Testis (tissue), 3 donors: Measurements from ENCODE around the gene ARHGAP32. TPM values are rescaled to one million over a fixed set of nuclear protein-coding genes. Genes with fewer than 3 reads are reported as not detected.

Experiments
- DNase-seq: peaks from one replicate; pipeline ENCODE4 v3.0.0-alpha.2; 2019
- H3K27ac ChIP-seq, 2 donors: fragments of 200-600 bp; sonication (generic); one replicate each; pipeline ENCODE4 v1.5.1; 2019
- H3K27me3 ChIP-seq: fragments of 200-600 bp; sonication (generic); one replicate; pipeline ENCODE4 v1.5.1; 2019
- H3K36me3 ChIP-seq: fragments of 200-600 bp; sonication (generic); one replicate; pipeline ENCODE4 v1.5.1; 2017; ENCODE audit warnings: low read depth; ENCODE audit errors: missing control alignments
- H3K4me1 ChIP-seq: fragments of 200-600 bp; sonication (generic); one replicate; pipeline ENCODE4 v1.5.1; 2019
- H3K4me3 ChIP-seq, 2 donors: fragments of 200-600 bp; sonication (generic); one replicate each; pipeline ENCODE4 v1.5.1; 2017 to 2019
- H3K9me3 ChIP-seq: fragments of 200-600 bp; sonication (generic); one replicate; pipeline ENCODE4 v1.5.1; 2017
- CTCF ChIP-seq, 3 experiments: fragments of 450-650 bp in 2 of 3; fragments of 200-600 bp in 1 of 3; sonication (generic) in 1 of 3; IDR thresholded peaks; one replicate each; pipeline ENCODE4 v1.5.1; 2016 to 2019; ENCODE audit warnings: antibody characterized with exemption in 3 of 3, mild to moderate bottlenecking in 2 of 3, moderate library complexity in 1 of 3
- POLR2A ChIP-seq: fragments of 450-650 bp; IDR thresholded peaks from one replicate; pipeline ENCODE4 v1.6.1; 2017; ENCODE audit warnings: antibody characterized with exemption, mild to moderate bottlenecking, moderate library complexity
- WGBS, 2 donors: methylation state at CpG; one replicate each; pipeline ENCODE4 v1.1.5; 2018; 5-methylcytosine and 5-hydroxymethylcytosine counted together
- intact Hi-C: fragments of 100-400 bp; cut with DNase I; formaldehyde crosslinking; loops from one replicate; pipeline ENCODE4 v1.15.1; 2023; ENCODE audit warnings: low total_unique reads
- polyA plus RNA-seq: library from polyadenylated mRNA; stranded (reverse); fragments of 350-450 nt; fragmentation: Illumina TruSeq; extraction: RNeasy Lipid Tissue Mini Kit (QIAGEN cat#74804); gene quantifications from one replicate; pipeline ENCODE4 v1.2.3, GENCODE V29; 2014; ENCODE audit warnings: low read depth, low replicate concordance; ENCODE audit not compliant: insufficient read depth
- total RNA-seq, 2 donors: library from RNA; depleted of rRNA; stranded (reverse); fragments of >200 nt; gene quantifications; one replicate each; pipeline ENCODE4 v1.2.3, GENCODE V29; 2016

ARHGAP32 gene
- total and polyA plus RNA-seq, 3 donors from 2014 or later, result 33.0 to 58.1 (median 53.8) TPM

GRCh38 chr11:129208863-129209262 is 16.7 kb upstream of the ARHGAP32 start:
- DNase-seq, result no peak
- 42 to 52% methylated on average over 1 of the region's 1 CpG for WGBS, 2 donors
- intact Hi-C loops, result no loop called here
- peak overlapping the region in 1 of 2 donors; percentile 22 for H3K27ac ChIP-seq
- TF ChIP-seq POLR2A (no peak), CTCF (IDR thresholded peaks at IDR 0.05) (no peak)
- H3K9me3 ChIP-seq, result no peaks in the 10 kb centered on the region
- H3K4me3 ChIP-seq, result no peak overlapping the region
- no peaks in the 10 kb centered on the region for H3K27me3 ChIP-seq
- peaks cover 8% of the 10 kb centered on the region for H3K4me1 ChIP-seq
- no peaks in the 10 kb centered on the region for H3K36me3 ChIP-seq

- H3K4me3 ChIP-seq, result no peak overlapping the region
- intact Hi-C loops, result no loop called here
- WGBS, 2 donors, result 82 to 88% methylated on average over 4 of the region's 4 CpGs
- H3K27ac ChIP-seq, result no peak overlapping the region
- H3K27me3 ChIP-seq, result no peaks in the 10 kb centered on the region
- no peaks in the 10 kb centered on the region for H3K36me3 ChIP-seq
- DNase-seq, result no peak
- H3K9me3 ChIP-seq, result no peaks in the 10 kb centered on the region
- TF ChIP-seq POLR2A, result no peak
- no peak for TF ChIP-seq CTCF (IDR thresholded peaks at IDR 0.05)
- H3K4me1 ChIP-seq, result peaks cover 8% of the 10 kb centered on the region
Measured at GRCh38 chr11:129204150-129204838, 12.2 kb upstream of the ARHGAP32 start.

GRCh38 chr11:129202646-129203045 is 10.5 kb upstream of the ARHGAP32 start:
- intact Hi-C loops, result no loop called here
- Histone ChIP-seq H3K4me1 (no peaks in the 10 kb centered on the region), H3K4me3 (no peak overlapping the region), H3K27ac (no peak overlapping the region), H3K9me3 (no peaks in the 10 kb centered on the region), H3K36me3 (no peaks in the 10 kb centered on the region), H3K27me3 (no peaks in the 10 kb centered on the region)
- DNase-seq, result no peak
- no peak for TF ChIP-seq POLR2A
- TF ChIP-seq CTCF (IDR thresholded peaks at IDR 0.05), result no peak
- WGBS, 2 donors, result 89 to 94% methylated on average over 5 of the region's 5 CpGs

- H3K9me3 ChIP-seq, result no peaks in the 10 kb centered on the region
- intact Hi-C loops, result no loop called here
- WGBS, 2 donors, result 85 to 86% methylated on average over 6 of the region's 6 CpGs
- H3K4me3 ChIP-seq, result no peak overlapping the region
- no peaks in the 10 kb centered on the region for H3K27me3 ChIP-seq
- H3K36me3 ChIP-seq, result no peaks in the 10 kb centered on the region
- no peaks in the 10 kb centered on the region for H3K4me1 ChIP-seq
- no peak for TF ChIP-seq POLR2A
- no peak for TF ChIP-seq CTCF (IDR thresholded peaks at IDR 0.05)
- H3K27ac ChIP-seq, result no peak overlapping the region
- no peak for DNase-seq
Measured at GRCh38 chr11:129195682-129196081, 3.6 kb upstream of the ARHGAP32 start.

- TF ChIP-seq POLR2A (no peak), CTCF (IDR thresholded peaks at IDR 0.05) (no peak)
- no peak for DNase-seq
- 65 to 76% methylated on average over 4 of the region's 4 CpGs for WGBS, 2 donors
- no peaks in the 10 kb centered on the region for H3K4me1 ChIP-seq
- H3K27me3 ChIP-seq, result no peaks in the 10 kb centered on the region
- intact Hi-C loops, result no loop called here
- H3K36me3 ChIP-seq, result no peaks in the 10 kb centered on the region
- no peak overlapping the region for H3K27ac ChIP-seq
- H3K4me3 ChIP-seq, result no peak overlapping the region
- no peaks in the 10 kb centered on the region for H3K9me3 ChIP-seq
Measured at GRCh38 chr11:129191649-129192048, 476 bp downstream of the ARHGAP32 start.
